K562 (cell line): ENCODE results near the gene RTCB. TPM values are rescaled to one million over a fixed set of nuclear protein-coding genes. Genes with fewer than 3 reads are reported as not detected.
A peak's percentile ranks its signal among the peaks of the same experiment; 100 is the strongest.

Experiments
- ATAC-seq: fragments of 200-7000 bp; cut with Tn5 transposase; 3 replicates; pipeline ENCODE4 v1.9.1; 2020; ENCODE audit warnings: moderate library complexity
- BruUV-seq: library from RNA; stranded (reverse); fragments of 400-500 nt; replicated peaks from 2 replicates; lab custom pipeline; 2021; lab: Mats Ljungman, UMichigan
- CTCF ChIA-PET: fragments of 300-600 bp; formaldehyde crosslinking; extraction: SDS; loops from one replicate; lab custom pipeline; 2021; ENCODE audit warnings: low intra/inter-chr PET ratio; lab: Yijun Ruan, JAX
- POLR2A ChIA-PET: fragments of 300-600, 350-650 bp; sonication (Branson Sonifier 250); formaldehyde crosslinking; extraction: SDS; loops from one replicate; lab custom pipeline; 2021; ENCODE audit warnings: antibody characterized with exemption, inconsistent platforms; lab: Yijun Ruan, JAX
- DNase-seq, 4 experiments: peaks; one replicate each; pipeline versions ENCODE4 v3.0.0 to v3.0.0-alpha.2; 2011 to 2018; ENCODE audit warnings: low spot score in 3 of 4, mixed read lengths in 3 of 4; ENCODE audit errors: extremely low read depth in 1 of 4
- FAIRE-seq: peaks from 2 replicates; lab custom pipeline; 2011; peaks lifted over from hg19 to GRCh38; lab: Jason Lieb, UNC
- H2AFZ ChIP-seq: 2 replicates; pipeline ENCODE4 v1.6.0; 2011; ENCODE audit warnings: low read depth, low read length, control low read depth, inconsistent platforms
- H3K27ac ChIP-seq: fragments of 200-600 bp; 3 replicates; pipeline ENCODE4 v1.8.0; 2011; ENCODE audit warnings: low read depth, mild to moderate bottlenecking, control low read depth, inconsistent platforms, low read length, moderate library complexity, mixed read lengths; ENCODE audit errors: extremely low read depth
- H3K27me3 ChIP-seq, 2 experiments: fragments of 300-600 bp in 1 of 2; 2 replicates in 1 of 2; 3 replicates in 1 of 2; pipeline versions ENCODE4 v1.6.0 to v1.8.0; 2011; ENCODE audit warnings: inconsistent platforms in 2 of 2, low read length in 2 of 2, mild to moderate bottlenecking in 1 of 2, mixed read lengths in 1 of 2, moderate library complexity in 1 of 2; ENCODE audit not compliant: control insufficient read depth in 2 of 2, insufficient read depth in 2 of 2
- H3K36me3 ChIP-seq: fragments of 300-600 bp; 3 replicates; pipeline ENCODE4 v1.8.0; 2011; ENCODE audit warnings: mild to moderate bottlenecking, low read length, inconsistent platforms; ENCODE audit not compliant: control insufficient read depth, insufficient read depth
- H3K4me1 ChIP-seq, 2 experiments: fragments of 200-600 bp in 1 of 2; replicated peaks in 1 of 2; 2 replicates in 1 of 2; 3 replicates in 1 of 2; pipeline versions ENCODE4 v1.5.1 to v1.8.0; 2011; ENCODE audit warnings: inconsistent platforms in 2 of 2, low read length in 2 of 2, mild to moderate bottlenecking in 1 of 2, mixed read lengths in 1 of 2, moderate library complexity in 1 of 2; ENCODE audit not compliant: control insufficient read depth in 2 of 2, insufficient read depth in 2 of 2
- H3K4me2 ChIP-seq: 2 replicates; pipeline ENCODE4 v1.6.1; 2011; ENCODE audit warnings: low read length, control low read depth, inconsistent platforms, mixed read lengths; ENCODE audit not compliant: insufficient read depth
- H3K4me3 ChIP-seq: fragments of 200-600 bp; sonication (generic), shearing (Covaris generic); 2 replicates; pipeline ENCODE4 v1.5.1; 2016; ENCODE audit warnings: control low read depth, inconsistent platforms
- H3K79me2 ChIP-seq: fragments of 200-600 bp; 3 replicates; pipeline ENCODE4 v1.8.0; 2011; ENCODE audit warnings: low read length, inconsistent platforms; ENCODE audit not compliant: control insufficient read depth, insufficient read depth
- H3K9ac ChIP-seq, 2 experiments: 2 replicates each; pipeline versions ENCODE4 v1.6.0 to v1.6.1; 2011; ENCODE audit warnings: low read depth in 2 of 2, low read length in 2 of 2, control low read depth in 1 of 2, inconsistent platforms in 1 of 2, mild to moderate bottlenecking in 1 of 2, mixed read lengths in 1 of 2; ENCODE audit not compliant: insufficient read depth in 1 of 2
- H3K9me1 ChIP-seq: one replicate; pipeline ENCODE4 v1.6.0; 2011; ENCODE audit warnings: inconsistent platforms, mild to moderate bottlenecking, low read length, moderate library complexity; ENCODE audit not compliant: control insufficient read depth, insufficient read depth
- H3K9me3 ChIP-seq: replicated peaks from 2 replicates; pipeline ENCODE4 v1.5.1; 2011; ENCODE audit warnings: low read depth, low read length, inconsistent platforms; ENCODE audit not compliant: control insufficient read depth, insufficient read depth
- H4K20me1 ChIP-seq: replicated peaks from 2 replicates; pipeline ENCODE4 v1.6.1; 2011; ENCODE audit warnings: low read length, inconsistent platforms, mixed read lengths; ENCODE audit not compliant: control insufficient read depth, insufficient read depth
- CREM ChIP-seq: IDR thresholded peaks from 2 replicates; pipeline ENCODE4 v1.6.1; 2014; ENCODE audit warnings: antibody characterized with exemption, low read depth
- RBM34 ChIP-seq: fragments of 200-400 bp; formaldehyde crosslinking; IDR thresholded peaks from 2 replicates; pipeline ENCODE4 v1.6.1; 2018; ENCODE audit warnings: low read length, borderline replicate concordance; ENCODE audit not compliant: insufficient read depth
- SPI1 ChIP-seq: IDR thresholded peaks from 2 replicates; pipeline ENCODE4 v1.6.1; 2011; ENCODE audit warnings: low read depth, low read length, control low read depth, borderline replicate concordance
- ZKSCAN1 ChIP-seq: fragments of 150-350 bp; IDR thresholded peaks from 2 replicates; pipeline ENCODE4 v1.6.1; 2016; ENCODE audit warnings: low read depth, low read length
- WGBS: fragments of 100-300 bp; shearing (Covaris generic); methylation state at CpG from one replicate; pipeline ENCODE4 v1.1.6; 2016; ENCODE audit warnings: low coverage, mixed read lengths; ENCODE audit not compliant: insufficient coverage; ENCODE audit errors: missing lambda C conversion rate; 5-methylcytosine and 5-hydroxymethylcytosine counted together
- in situ Hi-C: fragments of 300-500 bp; cut with MboI; formaldehyde crosslinking; loops from 4 replicates; pipeline ENCODE4 v1.15.0; 2018; ENCODE audit warnings: inconsistent platforms, mixed read lengths
- intact Hi-C: fragments of 100-400 bp; cut with micrococcal nuclease; formaldehyde crosslinking; loops from 2 replicates; pipeline ENCODE4 v1.14.2; 2022
- polyA plus RNA-seq, 8 experiments: library from polyadenylated mRNA; depleted of rRNA in 4 of 8; stranded (reverse) in 5 of 8; unstranded in 3 of 8; fragments of >200 nt; fragmentation: Nextera tagmentation in 2 of 8; fragmentation: Illumina TruSeq in 1 of 8; extraction: Ambion mirVana in 2 of 8; extraction: Trizol in 1 of 8; gene quantifications; 2 replicates each; pipeline versions ENCODE4 v1.2.1 to v1.2.3, GENCODE V29; 2011 to 2014; ENCODE audit warnings: inconsistent platforms in 1 of 8, missing spikeins in 1 of 8
- total RNA-seq, 7 experiments: library from RNA; depleted of rRNA in 6 of 7; stranded (reverse); fragments of >200 nt in 6 of 7; fragmentation: Illumina TruSeq in 2 of 7; extraction: Trizol in 2 of 7; gene quantifications; 2 replicates each; pipeline versions ENCODE4 v1.2.1 to v1.2.3, GENCODE V29; 2011 to 2021; ENCODE audit warnings: low replicate concordance in 1 of 7
- TF ChIP-seq, protein P1 (sequence below): fragments of 450-650 bp; formaldehyde crosslinking; IDR thresholded peaks from 2 replicates; pipeline ENCODE4 v1.4.0; 2022; ENCODE audit warnings: missing genetic modification characterization

RTCB gene
- total and polyA plus RNA-seq, 9 of the 15 experiments (the other 6 are each of a cell fraction or from before 2014, with no cell fraction given) = 80.3 to 269 (median 92.3) TPM

DNA sequence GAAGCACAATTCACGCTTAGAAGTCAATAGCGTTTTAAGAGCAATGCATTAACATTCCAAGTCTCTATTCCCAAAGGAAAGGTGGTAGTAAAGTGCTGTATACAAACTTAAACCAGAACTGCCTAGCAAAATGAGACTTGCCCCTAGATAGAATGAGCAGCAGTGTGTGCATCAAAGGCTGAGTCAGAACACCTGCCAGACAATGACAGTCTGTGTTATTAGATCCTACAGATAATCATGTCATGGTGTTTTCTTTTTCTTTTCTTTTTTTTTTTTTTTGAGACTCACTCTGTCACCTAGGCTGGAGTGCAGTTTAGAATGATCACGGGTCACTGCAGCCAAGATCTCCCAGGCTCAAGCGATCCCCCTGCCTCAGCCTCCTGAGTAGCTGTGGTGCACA lies 1.6 kb downstream of the RTCB start:
- Histone ChIP-seq H3K4me3 (no peak overlapping the region), H2AFZ (no peak overlapping the region), H3K27me3 (no peaks in the 10 kb centered on the region), H3K4me2 (no peak overlapping the region; the same call in 1 of the 2 replicates), H3K9ac (peak overlapping the region in 1 of 2 experiments; percentile 83; a peak in 1 of 4 replicates), H3K4me1 (peaks cover 9 to 10% of the 10 kb centered on the region in 2 experiments; a peak in 3 of 5 replicates), H3K9me3 (no peaks in the 10 kb centered on the region), H3K9me1 (no peaks in the 10 kb centered on the region)
- ChIA-PET CTCF (no interaction called here), POLR2A (no interaction called here)
- WGBS = 90% methylated on average over 2 of the region's 4 CpGs
- no peak for FAIRE-seq
- TF ChIP-seq, protein P1, sequence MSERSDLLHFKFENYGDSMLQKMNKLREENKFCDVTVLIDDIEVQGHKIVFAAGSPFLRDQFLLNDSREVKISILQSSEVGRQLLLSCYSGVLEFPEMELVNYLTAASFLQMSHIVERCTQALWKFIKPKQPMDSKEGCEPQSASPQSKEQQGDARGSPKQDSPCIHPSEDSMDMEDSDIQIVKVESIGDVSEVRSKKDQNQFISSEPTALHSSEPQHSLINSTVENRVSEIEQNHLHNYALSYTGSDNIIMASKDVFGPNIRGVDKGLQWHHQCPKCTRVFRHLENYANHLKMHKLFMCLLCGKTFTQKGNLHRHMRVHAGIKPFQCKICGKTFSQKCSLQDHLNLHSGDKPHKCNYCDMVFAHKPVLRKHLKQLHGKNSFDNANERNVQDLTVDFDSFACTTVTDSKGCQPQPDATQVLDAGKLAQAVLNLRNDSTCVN (CRISPR knock-in tag) = no peak
- TF ChIP-seq ZKSCAN1 (no peak), CREM (no peak)
- TF ChIP-seq, all 486 proteins: peak for 0
- H4K20me1 ChIP-seq = no peaks in the 10 kb centered on the region; the same call in 1 of the 2 replicates
- DNase-seq = no peak
- ATAC-seq = no peak
- in situ Hi-C loops (no loop called here), intact Hi-C loops (loop anchor here (5.0 kb wide), 1 partner anchor 62 kb away; the partner anchor contains the start of gene FBXO7)
- BruUV-seq = no TSS peak
- H3K36me3 ChIP-seq = peaks cover 42% of the 10 kb centered on the region; the same call in 2 of the 3 replicates
- H3K27ac ChIP-seq = no peak overlapping the region
- peaks cover 35% of the 10 kb centered on the region for H3K79me2 ChIP-seq

DNA sequence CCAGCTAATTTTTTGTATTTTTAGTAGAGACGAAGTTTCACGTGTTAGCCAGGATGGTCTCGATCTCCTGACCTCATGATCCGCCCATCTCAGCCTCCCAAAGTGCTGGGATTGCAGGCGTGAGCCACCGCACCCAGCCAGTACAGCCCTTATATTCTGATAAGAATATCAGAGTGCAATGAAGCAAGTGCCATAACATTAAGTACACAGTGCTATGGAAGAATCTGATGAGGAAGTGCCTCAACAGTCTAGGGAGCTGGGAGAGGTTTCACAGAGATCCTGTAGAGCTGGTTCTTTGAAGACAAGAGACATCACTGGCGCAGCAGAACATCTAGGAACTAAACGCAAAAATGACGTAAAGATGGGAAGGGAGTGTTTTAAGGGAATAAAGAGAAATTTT lies 2.1 kb downstream of the RTCB start:
- Histone ChIP-seq H3K27me3 (no peaks in the 10 kb centered on the region), H3K79me2 (peaks cover 35% of the 10 kb centered on the region), H3K9ac (no peak overlapping the region), H3K9me3 (no peaks in the 10 kb centered on the region), H3K4me2 (no peak overlapping the region), H3K36me3 (peaks cover 46% of the 10 kb centered on the region; the same call in 2 of the 3 replicates), H3K9me1 (no peaks in the 10 kb centered on the region), H3K27ac (no peak overlapping the region), H4K20me1 (no peaks in the 10 kb centered on the region; the same call in 1 of the 2 replicates), H3K4me1 (peaks cover 9 to 10% of the 10 kb centered on the region in 2 experiments; a peak in 3 of 5 replicates), H2AFZ (no peak overlapping the region), H3K4me3 (no peak overlapping the region)
- ATAC-seq (no peak), DNase-seq (no peak), FAIRE-seq (no peak)
- intact Hi-C loops = loop anchor here (5.0 kb wide), 1 partner anchor 62 kb away; the partner anchor contains the start of gene FBXO7
- BruUV-seq = no TSS peak
- POLR2A ChIA-PET = no interaction called here
- in situ Hi-C loops = no loop called here
- TF ChIP-seq RBM34 (no peak), SPI1 (0 out of 2 replicates have a peak, but pooled peaks have one; percentile 1)
- WGBS = 78% methylated on average over 9 of the region's 9 CpGs
- CTCF ChIA-PET = no interaction called here
